HUES6 (cell line): ENCODE measurements around the gene ZNF142.

ENCODE experiments used
- H3K27ac ChIP-seq: 2 replicates; pipeline ENCODE4 v1.7.0; 2013; ENCODE audit warnings: low read depth, mild to moderate bottlenecking, low read length, inconsistent platforms
- H3K27me3 ChIP-seq: 2 replicates; pipeline ENCODE4 v1.6.1; 2013; ENCODE audit warnings: low read length; ENCODE audit not compliant: control insufficient read depth, insufficient read depth
- H3K36me3 ChIP-seq: 2 replicates; pipeline ENCODE4 v1.6.1; 2013; ENCODE audit warnings: low read length; ENCODE audit not compliant: control insufficient read depth, insufficient read depth
- H3K4me1 ChIP-seq: 2 replicates; pipeline ENCODE4 v1.6.1; 2013; ENCODE audit warnings: low read length; ENCODE audit not compliant: control insufficient read depth, insufficient read depth
- H3K4me3 ChIP-seq: 2 replicates; pipeline ENCODE4 v1.5.1; 2013; ENCODE audit warnings: low read depth, low read length
- H3K9ac ChIP-seq: one replicate; pipeline ENCODE4 v1.6.1; 2013; ENCODE audit warnings: mild to moderate bottlenecking, low read length
- H3K9me3 ChIP-seq: 2 replicates; pipeline ENCODE4 v1.6.1; 2013; ENCODE audit warnings: low read depth, low read length; ENCODE audit not compliant: control insufficient read depth, insufficient read depth

Gene ZNF142

GRCh38 chr2:218626369-218626768 lies 33.1 kb downstream of the ZNF142 start:
- no peak overlapping the region for H3K4me3 ChIP-seq
- no peaks in the 10 kb centered on the region for H3K27me3 ChIP-seq
- peaks cover 7% of the 10 kb centered on the region; the same call in 1 of the 2 replicates for H3K4me1 ChIP-seq
- H3K9me3 ChIP-seq = no peaks in the 10 kb centered on the region
- no peak overlapping the region for H3K9ac ChIP-seq
- H3K36me3 ChIP-seq = no peaks in the 10 kb centered on the region
- H3K27ac ChIP-seq = no peak overlapping the region

GRCh38 chr2:218623366-218623705 lies 36.1 kb downstream of the ZNF142 start:
- H3K36me3 ChIP-seq = no peaks in the 10 kb centered on the region

GRCh38 chr2:218622606-218623365 lies 36.6 kb downstream of the ZNF142 start:
- Histone ChIP-seq H3K9me3 (no peaks in the 10 kb centered on the region), H3K27ac (no peak overlapping the region), H3K4me1 (peaks cover 7% of the 10 kb centered on the region; the same call in 1 of the 2 replicates), H3K9ac (no peak overlapping the region), H3K36me3 (no peaks in the 10 kb centered on the region), H3K27me3 (no peaks in the 10 kb centered on the region), H3K4me3 (no peak overlapping the region)

More at GRCh38 chr2:218623366-218623705, 36.1 kb downstream of the ZNF142 start:
- no peak overlapping the region for H3K9ac ChIP-seq
- no peak overlapping the region for H3K27ac ChIP-seq
- H3K27me3 ChIP-seq = no peaks in the 10 kb centered on the region
- no peaks in the 10 kb centered on the region for H3K9me3 ChIP-seq
- H3K4me1 ChIP-seq = peaks cover 7% of the 10 kb centered on the region; the same call in 1 of the 2 replicates
- H3K4me3 ChIP-seq = no peak overlapping the region

- Histone ChIP-seq H3K27me3 (no peaks in the 10 kb centered on the region), H3K4me1 (peaks cover 7% of the 10 kb centered on the region; the same call in 1 of the 2 replicates), H3K9me3 (no peaks in the 10 kb centered on the region), H3K9ac (no peak overlapping the region), H3K27ac (no peak overlapping the region), H3K4me3 (no peak overlapping the region), H3K36me3 (no peaks in the 10 kb centered on the region)
Observed at GRCh38 chr2:218621007-218621406, 38.4 kb downstream of the ZNF142 start.

- no peak overlapping the region for H3K9ac ChIP-seq
- H3K27me3 ChIP-seq = no peaks in the 10 kb centered on the region
- H3K4me1 ChIP-seq = peaks cover 7% of the 10 kb centered on the region; the same call in 1 of the 2 replicates
- no peaks in the 10 kb centered on the region for H3K9me3 ChIP-seq
- H3K27ac ChIP-seq = no peak overlapping the region
- H3K36me3 ChIP-seq = no peaks in the 10 kb centered on the region
- H3K4me3 ChIP-seq = no peak overlapping the region
Observed at GRCh38 chr2:218618102-218618860, 41.1 kb downstream of the ZNF142 start.

GRCh38 chr2:218615868-218616315 lies 43.5 kb downstream of the ZNF142 start:
- H3K9ac ChIP-seq = no peak overlapping the region
- no peaks in the 10 kb centered on the region for H3K36me3 ChIP-seq
- no peaks in the 10 kb centered on the region for H3K9me3 ChIP-seq
- H3K4me3 ChIP-seq = no peak overlapping the region
- H3K4me1 ChIP-seq = no peaks in the 10 kb centered on the region
- no peaks in the 10 kb centered on the region for H3K27me3 ChIP-seq
- H3K27ac ChIP-seq = no peak overlapping the region

- Histone ChIP-seq H3K27ac (no peak within 1 kb of the TSS), H3K4me1 (peaks cover 13% of the 10 kb centered on the region), H3K9me3 (no peaks in the 10 kb centered on the region), H3K4me3 (peak within 1 kb of the TSS; percentile 8; the same call in 1 of the 2 replicates), H3K9ac (peak within 1 kb of the TSS; percentile 22), H3K36me3 (no peaks in the 10 kb centered on the region), H3K27me3 (no peaks in the 10 kb centered on the region)
Observed at GRCh38 chr2:218607436-218608115, 51.8 kb downstream of the ZNF142 start, which contains the start of gene PLCD4. TSS of gene PLCD4 (plus strand) at chr2:218607899. CDS start at chr2:218615740, 7,841 bp downstream.

GRCh38 chr2:218605432-218605831 lies 54.0 kb downstream of the ZNF142 start:
- H3K27me3 ChIP-seq = no peaks in the 10 kb centered on the region
- no peaks in the 10 kb centered on the region for H3K9me3 ChIP-seq
- H3K9ac ChIP-seq = no peak overlapping the region
- H3K4me3 ChIP-seq = no peak overlapping the region
- H3K27ac ChIP-seq = no peak overlapping the region
- no peaks in the 10 kb centered on the region for H3K36me3 ChIP-seq
- H3K4me1 ChIP-seq = peaks cover 13% of the 10 kb centered on the region
